Measurements from ENCODE around the gene ONECUT1.

Gene ONECUT1

GRCh38 chr15:52782514-52782913 lies 7.6 kb downstream of the ONECUT1 start:
- DNase-seq (ENCODE audit: low spot score): no peak

- peak; percentile 62 for DNase-seq (ENCODE audit: low spot score)
Measured at GRCh38 chr15:52780172-52780980, 9.8 kb downstream of the ONECUT1 start.

DNA sequence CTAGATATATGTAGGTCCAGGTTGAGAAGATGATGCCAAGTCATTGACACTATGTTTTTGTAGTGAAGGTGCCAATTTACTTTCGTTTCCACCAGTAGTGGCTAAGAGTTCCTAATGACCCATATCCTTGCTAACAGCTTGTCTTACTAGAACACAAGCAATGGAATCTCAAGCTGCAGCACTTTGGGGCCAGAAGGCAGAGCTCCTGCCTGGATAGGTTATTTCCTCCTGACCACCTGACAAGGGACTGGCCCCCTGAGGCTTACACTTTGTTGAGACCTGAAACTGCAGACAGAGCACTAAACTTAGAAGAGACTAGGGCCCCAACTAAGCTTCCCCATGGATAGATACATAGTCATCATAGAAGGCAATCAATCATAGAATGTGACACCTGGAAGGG lies 11.7 kb downstream of the ONECUT1 start:
- DNase-seq (ENCODE audit: low spot score): no peak

- DNase-seq (ENCODE audit: low spot score): no peak
Measured at GRCh38 chr15:52772766-52773165, 17.4 kb downstream of the ONECUT1 start.

GRCh38 chr15:52765785-52766184 lies 24.4 kb downstream of the ONECUT1 start:
- DNase-seq (ENCODE audit: low spot score): no peak

GRCh38 chr15:52764731-52765130 lies 25.4 kb downstream of the ONECUT1 start:
- no peak for DNase-seq (ENCODE audit: low spot score)

DNA sequence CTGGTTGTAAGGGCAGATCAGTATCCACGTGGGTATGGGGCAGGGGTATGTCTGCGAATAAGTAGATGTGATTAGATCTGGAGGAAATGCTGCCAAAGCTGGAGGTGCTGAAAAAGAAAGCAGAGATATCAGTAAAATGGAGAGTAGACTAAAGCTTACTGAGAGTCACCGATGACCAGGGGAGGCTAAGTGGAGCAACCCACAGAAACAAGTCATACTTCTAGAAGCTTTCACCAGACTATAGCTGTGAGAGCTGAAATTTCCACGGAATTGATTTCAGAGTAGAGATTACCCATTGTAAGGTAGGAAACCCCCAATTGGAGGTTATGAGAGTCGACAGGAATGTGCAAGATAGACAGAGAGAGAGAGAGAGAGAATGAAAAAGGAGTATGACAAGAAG lies 27.5 kb downstream of the ONECUT1 start:
- no peak for DNase-seq (ENCODE audit: low spot score)

- DNase-seq (ENCODE audit: low spot score): no peak
Measured at GRCh38 chr15:52760562-52760961, 29.6 kb downstream of the ONECUT1 start.

DNA sequence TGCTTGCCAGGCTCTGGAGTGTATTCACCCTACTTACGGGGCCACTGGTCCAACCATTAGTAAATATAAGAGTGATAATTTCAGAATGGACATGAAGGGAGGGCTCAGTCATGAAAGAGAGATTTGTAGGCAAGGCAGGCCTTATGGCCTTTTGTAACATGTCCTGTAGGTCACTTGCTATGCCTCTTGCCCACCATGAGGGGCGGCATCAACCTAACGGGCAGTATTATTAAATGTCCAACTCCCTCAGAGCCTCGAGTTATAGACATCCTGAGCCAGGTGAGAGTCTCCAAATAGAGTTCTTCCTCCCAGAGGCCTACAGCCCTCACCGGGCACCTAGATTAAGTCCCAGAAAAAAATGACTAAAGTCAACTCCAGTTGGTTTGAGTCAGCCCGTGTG lies 30.2 kb downstream of the ONECUT1 start:
- no peak for DNase-seq (ENCODE audit: low spot score)

DNA sequence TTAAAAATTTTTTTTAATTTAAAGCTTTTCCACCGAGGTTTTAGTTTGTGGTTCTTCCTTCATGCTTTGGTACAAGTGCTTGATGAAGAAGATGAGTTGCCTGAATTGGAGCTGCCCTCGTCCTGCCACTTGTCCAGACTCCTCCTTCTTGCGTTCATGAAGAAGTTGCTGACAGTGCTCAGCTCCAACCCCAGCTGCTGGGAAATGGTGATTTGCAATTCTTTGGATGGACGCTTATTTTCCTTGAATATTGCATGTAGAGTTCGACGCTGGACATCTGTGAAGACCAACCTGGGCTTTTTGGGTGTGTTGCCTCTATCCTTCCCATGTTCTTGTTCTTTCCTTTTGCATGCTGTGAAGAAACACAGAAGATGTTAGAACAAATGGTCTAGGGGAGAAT lies 32.6 kb downstream of the ONECUT1 start:
- DNase-seq (ENCODE audit: low spot score): no peak

DNA sequence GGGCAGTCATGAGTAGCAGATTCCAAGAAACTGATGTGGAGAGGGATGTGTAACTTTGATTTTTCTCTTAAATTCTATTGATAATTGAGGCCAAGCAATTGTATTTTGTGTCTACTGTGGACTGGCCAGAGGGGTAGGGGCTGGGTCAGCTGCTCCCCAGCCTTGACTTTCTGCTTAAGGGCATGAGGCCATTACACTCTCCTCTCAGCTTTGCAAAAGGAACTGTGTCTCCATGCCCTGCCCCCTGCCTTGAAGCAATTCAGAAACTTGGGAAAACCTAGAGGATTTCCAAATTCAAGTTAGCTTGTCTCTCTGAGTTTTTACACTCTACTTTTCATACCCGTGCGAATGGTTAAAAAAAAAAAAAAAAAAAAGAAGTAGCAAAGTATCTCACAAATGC lies 38.6 kb downstream of the ONECUT1 start:
- DNase-seq (ENCODE audit: low spot score): no peak

DNA sequence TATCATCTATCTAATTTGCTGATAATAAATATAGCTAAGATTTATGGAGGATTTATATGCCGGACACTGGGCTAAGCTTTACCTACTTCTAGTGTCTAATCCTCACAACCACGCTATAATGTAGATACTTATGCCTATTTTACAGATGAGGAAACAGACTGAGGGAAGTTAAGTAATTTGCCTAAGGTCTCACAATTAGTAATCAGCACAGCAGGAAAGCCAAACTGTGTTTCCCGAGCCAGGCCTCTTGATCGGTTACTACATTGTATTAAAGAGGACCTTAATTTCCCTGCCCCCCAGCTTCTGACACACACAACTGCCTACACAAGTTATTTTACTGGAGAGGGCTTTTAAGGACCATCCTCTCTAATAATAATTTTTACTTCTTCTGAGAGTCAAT lies 40.9 kb downstream of the ONECUT1 start:
- no peak for DNase-seq (ENCODE audit: low spot score)

GRCh38 chr15:52746162-52746757 lies 43.9 kb downstream of the ONECUT1 start:
- no peak for DNase-seq (ENCODE audit: low spot score)

DNA sequence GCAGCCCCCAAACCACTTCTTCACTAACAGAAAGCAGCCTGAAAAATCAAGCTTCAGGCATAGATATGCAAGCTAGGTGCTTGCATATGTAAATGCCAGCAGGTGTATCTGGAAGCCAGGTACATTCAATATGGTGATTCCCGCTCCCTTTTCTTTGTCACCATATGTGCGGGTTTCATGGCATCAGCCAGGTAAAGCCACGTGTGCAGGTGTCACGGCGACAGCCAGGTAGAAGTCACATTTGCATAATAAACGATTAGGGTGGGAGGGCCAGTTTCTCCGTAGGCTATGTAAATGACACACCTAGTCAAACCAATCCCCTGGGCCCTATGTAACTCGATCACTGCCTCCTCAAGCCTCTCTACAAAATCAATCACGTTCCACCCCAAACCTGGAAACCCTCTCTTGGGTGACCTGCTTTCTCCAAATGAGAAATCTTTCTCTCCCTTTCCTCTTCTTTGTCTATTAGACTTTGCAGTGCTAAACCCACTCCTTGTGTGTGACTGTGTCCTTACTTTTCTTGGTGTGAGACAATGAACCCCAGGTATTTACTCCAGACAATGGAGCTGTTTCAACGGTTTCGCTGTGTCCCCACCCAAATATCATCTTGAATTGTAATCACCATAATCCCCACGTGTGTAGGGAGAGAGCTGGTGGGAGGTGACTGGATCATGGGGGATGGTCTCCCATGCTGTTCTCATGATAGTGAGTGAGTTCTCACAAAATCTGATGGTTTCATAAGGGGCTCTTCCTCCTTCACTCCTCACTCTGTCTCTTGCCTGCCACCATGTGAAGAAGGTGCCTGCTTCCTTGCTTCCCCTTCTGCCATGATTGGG lies 44.6 kb downstream of the ONECUT1 start:
- DNase-seq (ENCODE audit: low spot score): no peak

GRCh38 chr15:52738311-52738710 lies 51.8 kb downstream of the ONECUT1 start:
- DNase-seq (ENCODE audit: low spot score): no peak

DNA sequence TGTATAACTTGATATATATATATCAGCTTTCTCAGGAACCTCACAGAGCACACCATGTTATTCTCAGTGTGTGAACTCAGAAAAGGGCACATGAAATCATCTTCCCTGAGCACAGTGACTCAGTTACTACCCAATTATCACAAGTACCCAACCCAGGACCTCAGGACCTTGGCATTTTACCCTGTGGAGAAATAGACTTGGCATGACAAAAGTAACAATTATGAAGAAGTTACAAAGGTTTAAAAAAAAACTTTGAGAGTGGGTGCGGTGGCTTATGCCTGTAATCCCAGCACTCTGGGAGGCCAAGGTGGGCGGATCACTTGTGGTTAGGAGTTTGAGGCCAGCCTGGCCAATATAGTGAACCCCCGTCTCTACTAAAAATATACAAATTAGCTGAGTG lies 52.4 kb downstream of the ONECUT1 start:
- no peak for DNase-seq (ENCODE audit: low spot score)

DNA sequence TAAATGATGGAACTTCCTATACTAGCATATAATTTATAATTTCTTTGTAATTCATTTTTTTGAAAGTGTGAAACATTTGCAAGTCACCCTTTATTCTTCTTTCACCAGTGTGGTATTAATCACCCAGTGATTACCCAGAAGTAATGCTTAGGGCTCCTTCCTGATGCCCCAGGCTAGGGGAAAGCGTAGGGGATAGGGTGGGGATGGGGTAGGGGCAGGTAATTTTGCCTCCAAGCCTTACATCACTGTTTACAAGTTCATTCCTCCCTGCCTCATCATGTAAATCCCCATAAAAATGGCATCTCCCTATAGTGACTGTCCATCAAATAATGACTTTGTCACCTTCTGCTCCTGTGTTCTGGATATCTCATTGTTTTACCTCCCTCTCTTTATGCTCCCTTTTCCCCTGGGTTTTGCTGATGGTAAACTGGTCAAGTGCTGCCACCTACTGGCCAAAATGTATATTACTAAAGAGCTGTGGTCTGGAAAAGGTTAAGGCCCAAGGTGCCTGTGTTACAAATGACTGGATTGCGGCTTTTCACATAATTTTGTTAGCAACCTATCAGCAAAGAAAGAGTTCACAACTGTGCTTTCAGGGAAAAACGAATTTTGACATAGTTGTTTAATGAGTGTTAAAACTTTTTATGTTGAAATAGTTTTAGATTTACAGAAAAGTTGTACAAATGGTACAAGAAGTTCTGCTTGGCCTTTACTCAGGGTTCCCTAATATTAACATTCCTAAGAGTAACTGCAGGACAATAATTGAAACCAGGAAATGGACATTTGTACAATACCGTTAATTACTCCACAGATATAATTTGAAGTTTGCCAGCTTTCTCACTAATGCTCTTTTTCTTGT lies 54.7 kb downstream of the ONECUT1 start:
- DNase-seq (ENCODE audit: low spot score): peak; percentile 87

DNA sequence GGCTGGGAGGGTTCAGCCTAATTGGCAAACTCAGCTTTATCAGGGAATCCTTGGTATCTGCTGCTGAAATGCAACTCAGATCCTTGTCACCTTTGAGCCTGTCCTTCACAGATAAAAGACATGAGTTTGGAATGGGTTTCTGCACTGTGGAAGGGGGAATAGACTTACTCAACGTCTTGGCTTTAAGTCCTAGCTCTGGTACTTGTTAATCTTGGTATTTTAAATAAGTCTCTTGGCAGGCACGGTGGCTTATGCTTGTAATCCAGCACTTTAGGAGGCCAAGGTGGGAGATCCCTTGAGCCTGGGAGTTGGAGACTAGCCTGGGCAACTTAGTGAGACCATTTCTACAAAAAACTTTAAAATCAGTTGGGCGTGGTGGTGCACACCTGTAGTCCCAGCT lies 55.8 kb downstream of the ONECUT1 start:
- DNase-seq (ENCODE audit: low spot score): no peak

DNA sequence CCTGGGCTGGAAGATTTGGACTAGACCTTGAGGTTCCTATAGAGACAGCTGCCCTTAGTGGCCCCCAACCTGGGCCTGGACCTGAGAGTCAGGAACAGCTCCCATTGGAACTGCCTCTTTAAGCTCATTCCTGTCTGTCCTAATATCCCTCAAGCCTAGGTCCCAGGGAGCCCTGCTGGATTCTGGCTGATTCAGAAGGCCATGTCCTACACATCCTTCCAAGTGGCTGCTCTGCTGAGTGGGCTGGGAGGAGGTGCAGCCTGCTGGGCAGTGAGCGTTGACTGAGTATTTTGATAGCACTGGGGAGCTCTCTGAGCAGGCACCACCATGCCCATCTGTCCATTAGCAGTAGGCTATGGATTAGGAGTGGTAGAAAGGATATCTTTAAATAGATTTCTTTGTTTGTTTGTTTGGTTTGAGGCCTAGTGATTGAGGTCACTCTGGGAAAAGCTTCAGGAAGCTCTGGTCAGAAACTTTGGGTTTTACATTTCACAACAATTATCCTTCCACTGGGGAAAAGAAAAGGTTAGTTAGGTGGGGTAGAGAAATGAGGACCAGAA lies 56.4 kb downstream of the ONECUT1 start:
- DNase-seq (ENCODE audit: low spot score): no peak

GRCh38 chr15:52733088-52733487 lies 57.0 kb downstream of the ONECUT1 start:
- no peak for DNase-seq (ENCODE audit: low spot score)

- DNase-seq (ENCODE audit: low spot score): no peak
Measured at GRCh38 chr15:52732551-52732950, 57.6 kb downstream of the ONECUT1 start.

Data from CD4-positive, alpha-beta T cell treated with Interleukin-2 at 100 ng/mL for 4 hours (primary cell).